Colonic mucosa (tissue), 4 donors: Measurements from ENCODE around the gene ITPKB. TPM values are rescaled to one million over a fixed set of nuclear protein-coding genes. Genes with fewer than 3 reads are reported as not detected.

Experiments used
- DNase-seq: peaks from one replicate; pipeline ENCODE4 v3.0.0-alpha.2; 2020
- H3K27ac ChIP-seq: fragments of 200-600 bp; one replicate; pipeline ENCODE4 v1.8.0; 2021
- H3K27me3 ChIP-seq: fragments of 200-600 bp; one replicate; pipeline ENCODE4 v1.8.0; 2021
- H3K36me3 ChIP-seq: fragments of 200-600 bp; one replicate; pipeline ENCODE4 v1.8.0; 2021
- H3K4me1 ChIP-seq: fragments of 200-600 bp; one replicate; pipeline ENCODE4 v1.8.0; 2021; ENCODE audit warnings: mild to moderate bottlenecking
- H3K4me3 ChIP-seq: fragments of 200-600 bp; one replicate; pipeline ENCODE4 v1.8.0; 2021
- H3K9ac ChIP-seq, 2 donors: one replicate each; pipeline ENCODE4 v1.7.0; 2013; ENCODE audit warnings: control low read depth in 2 of 2, low read depth in 2 of 2, low read length in 2 of 2
- H3K9me3 ChIP-seq: fragments of 200-600 bp; one replicate; pipeline ENCODE4 v1.8.0; 2021
- intact Hi-C: fragments of 100-400 bp; cut with DNase I; formaldehyde crosslinking; loops from one replicate; pipeline ENCODE4 v1.14.1; 2022
- total RNA-seq, 2 donors: library from RNA; stranded (reverse); fragmentation: NEBNext Ultra II Directional in 1 of 2; extraction: Animal tissue kit (Norgen Biotek cat#: 25700) in 1 of 2; gene quantifications; one replicate each; pipeline ENCODE4 v1.2.1, GENCODE V29; 2021
- TF ChIP-seq, protein P1 (sequence below): fragments of 200-600 bp; IDR thresholded peaks from one replicate; pipeline ENCODE4 v1.8.0; 2022; ENCODE audit warnings: antibody characterized with exemption, mild to moderate bottlenecking
- donor health status: healthy.
- donor health status: DM: no; HTN: no; CAD: no.
- donor health status: DM: no; HTN: no; CAD: no.

The ITPKB gene
- total RNA-seq, 2 donors from 2014 or later: 11.6 to 16.9 TPM

DNA sequence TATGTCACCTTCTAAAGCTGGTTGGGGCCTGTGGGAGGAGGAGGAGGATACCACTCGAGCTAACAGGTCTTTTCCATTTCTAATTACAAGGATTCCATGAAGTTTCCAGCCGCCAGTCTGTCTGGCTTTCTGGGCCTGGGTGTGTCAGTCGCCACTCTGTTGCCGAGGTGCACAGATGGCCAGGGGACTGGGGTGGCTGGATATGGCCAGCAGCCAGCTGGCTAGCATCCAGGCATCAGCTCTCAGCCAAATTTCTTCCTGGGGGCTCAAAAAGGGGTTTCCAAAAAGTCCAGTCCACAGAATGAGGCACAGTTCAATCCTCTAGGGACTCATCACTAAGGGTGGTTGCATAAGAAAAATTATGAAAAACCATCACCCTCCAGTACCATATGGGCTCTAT is 32.4 kb downstream of the ITPKB start:
- intact Hi-C loops: no loop called here
- no peak overlapping the region for H3K4me3 ChIP-seq
- H3K9ac ChIP-seq: no peak overlapping the region
- no peak for DNase-seq
- no peaks in the 10 kb centered on the region for H3K9me3 ChIP-seq
- H3K27me3 ChIP-seq: no peaks in the 10 kb centered on the region
- H3K4me1 ChIP-seq: peaks cover 3% of the 10 kb centered on the region
- TF ChIP-seq, protein P1, sequence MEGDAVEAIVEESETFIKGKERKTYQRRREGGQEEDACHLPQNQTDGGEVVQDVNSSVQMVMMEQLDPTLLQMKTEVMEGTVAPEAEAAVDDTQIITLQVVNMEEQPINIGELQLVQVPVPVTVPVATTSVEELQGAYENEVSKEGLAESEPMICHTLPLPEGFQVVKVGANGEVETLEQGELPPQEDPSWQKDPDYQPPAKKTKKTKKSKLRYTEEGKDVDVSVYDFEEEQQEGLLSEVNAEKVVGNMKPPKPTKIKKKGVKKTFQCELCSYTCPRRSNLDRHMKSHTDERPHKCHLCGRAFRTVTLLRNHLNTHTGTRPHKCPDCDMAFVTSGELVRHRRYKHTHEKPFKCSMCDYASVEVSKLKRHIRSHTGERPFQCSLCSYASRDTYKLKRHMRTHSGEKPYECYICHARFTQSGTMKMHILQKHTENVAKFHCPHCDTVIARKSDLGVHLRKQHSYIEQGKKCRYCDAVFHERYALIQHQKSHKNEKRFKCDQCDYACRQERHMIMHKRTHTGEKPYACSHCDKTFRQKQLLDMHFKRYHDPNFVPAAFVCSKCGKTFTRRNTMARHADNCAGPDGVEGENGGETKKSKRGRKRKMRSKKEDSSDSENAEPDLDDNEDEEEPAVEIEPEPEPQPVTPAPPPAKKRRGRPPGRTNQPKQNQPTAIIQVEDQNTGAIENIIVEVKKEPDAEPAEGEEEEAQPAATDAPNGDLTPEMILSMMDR: no peak
- no peaks in the 10 kb centered on the region for H3K36me3 ChIP-seq
- H3K27ac ChIP-seq: no peak overlapping the region

DNA sequence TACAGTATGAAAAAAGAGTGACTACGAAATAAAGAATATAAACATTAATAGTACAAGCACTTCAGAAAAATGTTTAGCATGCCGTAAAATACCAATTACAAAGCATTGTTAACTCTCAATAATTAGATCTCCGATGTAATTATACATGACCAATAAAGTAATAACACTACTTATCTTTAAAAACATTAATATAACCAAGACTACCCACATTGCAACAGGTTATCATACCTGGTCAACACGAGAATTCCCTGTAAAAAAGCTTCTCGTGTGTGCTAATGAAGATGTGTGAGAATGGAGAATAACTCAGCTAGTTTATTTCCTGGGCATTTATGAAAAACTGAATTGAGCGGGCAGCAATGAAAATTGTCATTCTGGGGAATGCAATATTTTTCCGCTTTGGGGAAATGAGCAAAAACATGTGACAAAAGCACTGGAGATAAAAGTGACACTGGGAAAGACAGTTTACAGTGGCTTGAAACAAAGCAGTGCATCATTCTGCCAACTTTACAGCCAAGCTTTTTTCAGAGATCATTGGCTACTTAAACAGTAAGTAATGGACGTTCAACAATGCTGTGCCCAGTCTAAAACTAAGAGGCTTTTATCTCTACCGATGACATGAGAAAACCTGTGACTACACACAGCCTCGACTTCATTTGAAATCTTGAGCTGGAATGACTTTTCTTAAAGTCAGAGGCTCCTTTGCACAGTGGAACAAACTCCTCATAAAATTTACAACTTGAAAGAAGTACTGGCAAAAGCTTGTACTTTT is 34.7 kb downstream of the ITPKB start:
- intact Hi-C loops: no loop called here
- H3K4me1 ChIP-seq: peaks cover 3% of the 10 kb centered on the region
- H3K9ac ChIP-seq: no peak overlapping the region
- no peak overlapping the region for H3K4me3 ChIP-seq
- H3K27ac ChIP-seq: peak overlapping the region; percentile 88
- H3K27me3 ChIP-seq: no peaks in the 10 kb centered on the region
- TF ChIP-seq, protein P1: no peak
- no peak for DNase-seq
- H3K36me3 ChIP-seq: no peaks in the 10 kb centered on the region
- no peaks in the 10 kb centered on the region for H3K9me3 ChIP-seq

DNA sequence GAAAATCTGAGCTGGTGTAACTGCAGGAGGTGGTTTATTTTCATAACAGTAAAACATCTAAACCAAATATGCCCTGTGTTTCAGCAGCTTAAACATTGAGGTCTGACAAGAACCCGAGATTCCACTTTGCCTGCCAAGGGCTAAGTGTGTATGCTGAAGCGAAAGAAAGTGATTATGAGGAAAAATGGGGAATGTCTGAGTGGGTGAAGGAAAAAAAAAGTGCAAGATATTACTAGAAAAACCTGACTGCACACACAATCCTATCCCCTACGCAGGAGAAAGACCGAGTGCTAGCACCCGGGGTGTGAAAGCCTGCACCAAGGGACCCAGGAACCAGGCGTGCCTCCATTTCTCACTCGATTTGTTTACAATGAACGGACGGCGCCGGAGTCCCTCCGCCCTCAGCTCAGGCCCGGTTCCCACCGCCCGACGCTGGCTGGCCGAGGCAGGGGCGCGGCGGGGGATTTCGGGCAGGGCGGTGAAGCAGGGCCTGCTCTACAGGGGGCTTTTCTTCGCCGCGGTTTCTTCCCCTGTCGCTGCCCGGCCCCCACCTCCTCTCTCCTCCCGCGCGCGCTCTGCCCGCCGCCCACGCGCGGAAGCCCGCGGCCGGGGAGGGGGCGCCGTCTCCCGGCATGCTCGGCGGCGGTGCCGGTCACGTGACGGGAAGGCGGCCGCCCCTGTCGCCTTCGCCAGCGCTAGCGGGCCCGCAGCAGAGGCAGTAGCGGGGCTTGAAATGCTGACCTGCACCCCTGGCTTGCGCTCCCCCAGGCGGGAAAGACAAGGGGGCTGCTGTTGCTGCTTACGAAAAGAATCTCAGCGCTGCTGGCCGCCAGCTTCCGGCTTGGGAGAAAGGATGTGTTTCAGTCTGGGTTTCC is 35.9 kb downstream of the ITPKB start:
- H3K4me3 ChIP-seq: peak overlapping the region; percentile 50
- H3K36me3 ChIP-seq: no peaks in the 10 kb centered on the region
- peak; percentile 74 for DNase-seq
- H3K27ac ChIP-seq: peak overlapping the region; percentile 88
- intact Hi-C loops: no loop called here
- no peaks in the 10 kb centered on the region for H3K9me3 ChIP-seq
- H3K4me1 ChIP-seq: no peaks in the 10 kb centered on the region
- no peaks in the 10 kb centered on the region for H3K27me3 ChIP-seq
- TF ChIP-seq, protein P1: no peak
- peak overlapping the region; percentile 64 to 84 for H3K9ac ChIP-seq

DNA sequence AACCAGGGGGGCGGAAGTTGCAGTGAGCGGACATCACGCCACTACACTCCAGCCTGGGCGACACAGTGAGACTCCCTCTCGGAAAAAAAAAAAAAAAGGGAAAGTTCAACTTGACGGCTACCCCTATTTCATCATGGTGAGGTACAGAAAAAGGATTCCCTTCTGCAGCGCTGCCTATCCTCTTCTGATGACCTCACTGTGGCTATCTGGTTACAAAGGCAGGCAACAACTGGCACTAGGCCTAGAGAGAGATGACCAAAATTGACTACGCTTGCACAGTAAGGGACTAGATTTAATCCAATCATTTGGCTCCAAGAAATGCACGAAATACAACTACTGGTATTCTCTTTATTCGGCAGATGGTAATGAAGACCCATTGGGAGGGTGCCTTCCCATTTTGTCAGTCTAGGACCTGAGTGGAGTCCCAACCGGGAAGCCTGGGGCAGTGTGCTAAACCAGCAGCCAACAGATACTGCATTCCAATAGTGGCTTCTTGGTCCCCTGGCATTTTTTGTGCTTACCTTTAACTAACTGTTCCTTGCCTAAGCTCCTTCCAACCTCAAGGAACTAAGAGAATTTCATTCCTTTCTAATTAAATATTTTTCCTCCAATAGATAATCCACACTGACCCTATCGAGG is 36.6 kb downstream of the ITPKB start:
- Histone ChIP-seq H3K27ac (peak overlapping the region; percentile 88), H3K4me1 (no peaks in the 10 kb centered on the region), H3K27me3 (no peaks in the 10 kb centered on the region), H3K9me3 (no peaks in the 10 kb centered on the region), H3K36me3 (no peaks in the 10 kb centered on the region), H3K4me3 (peak overlapping the region; percentile 50), H3K9ac (peak overlapping the region in 1 of 2 donors; percentile 84)
- no peak for DNase-seq
- TF ChIP-seq, protein P1: no peak
- intact Hi-C loops: no loop called here

DNA sequence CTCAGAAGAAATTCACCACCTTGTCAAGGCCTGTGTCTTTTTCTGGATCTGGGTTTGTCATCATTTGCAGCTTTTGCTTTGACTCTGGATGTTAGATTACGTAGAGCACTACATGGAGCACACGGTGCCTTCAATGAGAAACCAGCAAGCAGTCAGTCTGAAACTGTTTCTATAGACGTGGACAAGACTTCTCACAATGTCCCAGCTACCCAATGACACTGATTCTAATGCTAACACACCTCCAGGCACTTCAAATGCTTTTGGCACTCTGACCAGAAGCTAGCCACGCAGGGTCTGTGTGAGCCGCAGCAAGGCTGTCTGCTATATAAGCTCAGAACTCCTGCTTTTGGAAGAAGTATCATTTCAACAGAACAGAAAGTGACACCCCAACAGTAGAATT is 38.2 kb downstream of the ITPKB start:
- Histone ChIP-seq H3K4me1 (no peaks in the 10 kb centered on the region), H3K4me3 (no peak overlapping the region), H3K27ac (no peak overlapping the region), H3K36me3 (no peaks in the 10 kb centered on the region), H3K9ac (no peak overlapping the region), H3K9me3 (no peaks in the 10 kb centered on the region), H3K27me3 (no peaks in the 10 kb centered on the region)
- TF ChIP-seq, protein P1: no peak
- intact Hi-C loops: no loop called here
- DNase-seq: no peak
